Chondrocyte (in vitro differentiated cells): ENCODE results near the gene TNFRSF1B. TPM values are rescaled to one million over a fixed set of nuclear protein-coding genes. Genes with fewer than 3 reads are reported as not detected.

ENCODE experiments used
- DNase-seq: peaks from one replicate; pipeline ENCODE4 v3.0.0; 2021; ENCODE audit warnings: mixed read lengths, low spot score
- H3K27ac Mint-ChIP-seq: one replicate; pipeline ENCODE4 v1.8.0; 2021; ENCODE audit warnings: mild to moderate bottlenecking, moderate library complexity, mixed read lengths; ENCODE audit not compliant: unreplicated experiment
- H3K27me3 Mint-ChIP-seq: 2 replicates; pipeline ENCODE4 v1.8.0; 2021; ENCODE audit warnings: low read depth, mixed read lengths
- H3K36me3 Mint-ChIP-seq: 2 replicates; pipeline ENCODE4 v1.8.0; 2021; ENCODE audit warnings: low read depth, mixed read lengths
- H3K4me1 Mint-ChIP-seq: 2 replicates; pipeline ENCODE4 v1.8.0; 2021; ENCODE audit warnings: low read depth, mild to moderate bottlenecking, mixed read lengths
- H3K4me3 Mint-ChIP-seq: one replicate; pipeline ENCODE4 v1.8.0; 2021; ENCODE audit warnings: mild to moderate bottlenecking, moderate library complexity, mixed read lengths; ENCODE audit not compliant: unreplicated experiment
- H3K9me3 Mint-ChIP-seq: 2 replicates; pipeline ENCODE4 v1.8.0; 2021; ENCODE audit warnings: low read depth, mixed read lengths
- CTCF ChIP-seq: fragments of 200-600 bp; sonication (generic); IDR thresholded peaks from 2 replicates; pipeline ENCODE4 v1.5.0; 2021; ENCODE audit warnings: antibody characterized with exemption, mild to moderate bottlenecking, moderate library complexity
- total RNA-seq: library from RNA; stranded (reverse); gene quantifications from 3 replicates; pipeline ENCODE4 v1.2.1, GENCODE V29; 2021

TNFRSF1B gene
- total RNA-seq, 1 donor from 2014 or later = 0.22 TPM

GRCh38 chr1:12185918-12186678 lies 19.3 kb downstream of the TNFRSF1B start:
- H3K27me3 Mint-ChIP-seq = peaks cover 29% of the 10 kb centered on the region
- DNase-seq = no peak
- H3K4me1 Mint-ChIP-seq = peaks cover 14% of the 10 kb centered on the region
- no peak for TF ChIP-seq CTCF
- no peaks in the 10 kb centered on the region for H3K36me3 Mint-ChIP-seq
- no peak overlapping the region for H3K27ac Mint-ChIP-seq
- no peaks in the 10 kb centered on the region for H3K9me3 Mint-ChIP-seq
- H3K4me3 Mint-ChIP-seq = no peak overlapping the region

- Mint-ChIP-seq H3K4me1 (peaks cover 14% of the 10 kb centered on the region), H3K36me3 (no peaks in the 10 kb centered on the region), H3K27me3 (peaks cover 33% of the 10 kb centered on the region), H3K27ac (no peak overlapping the region), H3K4me3 (no peak overlapping the region), H3K9me3 (no peaks in the 10 kb centered on the region)
- TF ChIP-seq CTCF = no peak
- no peak for DNase-seq
Measured at GRCh38 chr1:12186679-12186985, 19.8 kb downstream of the TNFRSF1B start.

GRCh38 chr1:12188115-12188514 lies 21.3 kb downstream of the TNFRSF1B start:
- H3K4me3 Mint-ChIP-seq = no peak overlapping the region
- TF ChIP-seq CTCF = no peak
- no peaks in the 10 kb centered on the region for H3K36me3 Mint-ChIP-seq
- H3K9me3 Mint-ChIP-seq = no peaks in the 10 kb centered on the region
- H3K27me3 Mint-ChIP-seq = peaks cover 43% of the 10 kb centered on the region
- no peak overlapping the region for H3K27ac Mint-ChIP-seq
- peaks cover 14% of the 10 kb centered on the region for H3K4me1 Mint-ChIP-seq
- no peak for DNase-seq

- Mint-ChIP-seq H3K4me3 (no peak overlapping the region), H3K9me3 (no peaks in the 10 kb centered on the region), H3K4me1 (peaks cover 13% of the 10 kb centered on the region), H3K36me3 (no peaks in the 10 kb centered on the region), H3K27me3 (peaks cover 43% of the 10 kb centered on the region), H3K27ac (no peak overlapping the region)
- no peak for DNase-seq
- no peak for TF ChIP-seq CTCF
Measured at GRCh38 chr1:12188657-12189327, 22.0 kb downstream of the TNFRSF1B start.

GRCh38 chr1:12189328-12189682 lies 22.5 kb downstream of the TNFRSF1B start:
- no peak overlapping the region for H3K27ac Mint-ChIP-seq

More at GRCh38 chr1:12189328-12189682, 22.5 kb downstream of the TNFRSF1B start:
- Mint-ChIP-seq H3K4me1 (peaks cover 8% of the 10 kb centered on the region), H3K27me3 (peaks cover 48% of the 10 kb centered on the region), H3K4me3 (no peak overlapping the region), H3K36me3 (no peaks in the 10 kb centered on the region), H3K9me3 (no peaks in the 10 kb centered on the region)
- no peak for DNase-seq
- no peak for TF ChIP-seq CTCF
